Glomerular visceral epithelial cell (primary cell): ENCODE measurements around the gene DLG2.
A peak's percentile ranks its signal among the peaks of the same experiment; 100 is the strongest.

Source experiments
- DNase-seq: peaks from one replicate; pipeline ENCODE4 v3.0.0-alpha.2; 2016; ENCODE audit errors: extremely low spot score

Gene DLG2

DNA sequence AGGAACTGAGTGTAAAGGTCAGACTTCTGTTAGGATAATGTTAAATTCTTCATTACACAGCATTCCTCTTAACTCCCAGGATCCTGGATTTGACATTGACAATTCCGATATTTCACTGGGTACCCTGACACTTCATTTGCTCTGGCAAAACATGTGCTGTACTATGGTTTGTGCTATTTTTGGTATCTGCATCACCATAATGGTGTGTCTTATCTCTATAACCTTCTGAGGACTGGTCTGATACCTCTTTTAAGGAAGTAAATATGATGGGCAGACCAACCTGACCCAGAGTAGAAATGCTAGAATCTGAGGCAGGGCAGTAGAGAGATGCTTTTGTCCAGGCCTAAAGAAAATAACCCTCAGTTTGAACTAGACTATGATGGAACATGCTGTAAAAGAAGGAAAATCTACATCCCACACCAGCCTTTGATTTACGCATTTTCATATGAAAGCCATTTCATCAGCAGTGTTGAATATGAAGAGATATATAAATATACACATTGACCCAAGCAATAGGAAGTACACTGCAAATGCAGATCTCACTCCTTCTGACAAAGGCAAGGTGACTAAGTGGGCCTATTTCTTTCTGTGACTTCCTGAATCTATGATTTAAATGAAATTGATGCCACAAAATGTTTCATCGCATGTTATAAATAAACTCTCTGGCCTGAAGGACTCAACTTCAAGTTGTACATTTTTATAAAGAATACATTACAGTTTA lies 966.7 kb downstream of the DLG2 start:
- DNase-seq = no peak

DNA sequence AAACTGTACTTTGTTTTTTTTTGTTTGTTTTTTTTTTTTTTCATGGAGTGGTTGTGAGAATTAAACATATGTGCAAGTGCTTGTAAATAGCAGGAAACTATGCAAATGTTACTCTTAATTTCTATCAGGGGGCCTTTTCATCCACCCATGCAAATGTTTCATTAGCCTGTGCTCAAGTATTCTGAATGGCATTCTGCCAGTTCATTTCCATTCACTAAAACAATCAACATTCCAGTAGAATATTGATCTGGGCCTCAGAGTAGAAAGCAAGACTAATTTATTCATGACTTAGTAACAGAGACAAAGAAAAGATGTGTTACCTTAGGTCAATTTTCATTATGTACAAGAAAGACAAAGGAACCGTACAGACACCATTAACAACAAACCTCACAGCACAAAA lies 971.4 kb downstream of the DLG2 start:
- no peak for DNase-seq

DNA sequence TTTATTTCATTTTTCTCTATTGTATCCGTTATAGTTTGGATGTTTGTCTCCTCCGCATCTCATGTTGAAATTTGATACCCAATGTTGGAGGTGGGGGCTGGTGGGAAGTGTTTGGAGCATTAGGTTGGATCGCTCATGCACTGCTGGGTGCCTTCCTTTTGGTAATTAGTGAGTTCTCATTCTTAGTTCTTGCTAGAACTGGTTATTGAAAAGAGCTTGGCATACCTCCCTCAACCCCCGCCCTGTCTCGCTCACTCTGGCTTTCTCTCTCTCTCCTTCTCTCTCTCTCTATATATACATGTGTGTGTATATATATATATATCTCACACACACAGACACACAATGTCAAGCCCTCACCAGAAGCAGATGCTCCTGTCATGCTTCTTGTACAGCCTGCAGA lies 978.7 kb downstream of the DLG2 start:
- DNase-seq = no peak

GRCh38 chr11:84645988-84646694 lies 981.0 kb downstream of the DLG2 start:
- no peak for DNase-seq

DNA sequence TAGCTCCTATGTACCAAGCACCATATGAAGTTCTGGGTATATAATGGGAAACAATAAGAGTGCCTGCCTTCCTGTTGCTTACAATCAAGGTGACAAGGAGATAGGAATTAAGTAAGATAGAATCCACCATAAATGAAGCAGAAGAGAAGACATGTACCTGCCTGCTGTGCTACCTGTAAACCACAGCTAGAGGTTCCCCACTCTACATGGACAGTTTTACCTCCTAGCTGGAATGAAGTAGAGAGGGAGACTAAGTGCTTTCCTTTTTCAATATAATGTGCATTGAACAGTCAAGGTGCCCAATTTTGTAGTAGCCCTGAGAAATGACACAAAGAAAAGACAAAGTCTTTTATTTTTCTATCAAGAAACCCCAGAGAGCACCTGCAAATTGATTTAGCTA lies 984.6 kb downstream of the DLG2 start:
- DNase-seq = no peak

GRCh38 chr11:84634309-84634708 lies 992.8 kb downstream of the DLG2 start:
- no peak for DNase-seq

DNA sequence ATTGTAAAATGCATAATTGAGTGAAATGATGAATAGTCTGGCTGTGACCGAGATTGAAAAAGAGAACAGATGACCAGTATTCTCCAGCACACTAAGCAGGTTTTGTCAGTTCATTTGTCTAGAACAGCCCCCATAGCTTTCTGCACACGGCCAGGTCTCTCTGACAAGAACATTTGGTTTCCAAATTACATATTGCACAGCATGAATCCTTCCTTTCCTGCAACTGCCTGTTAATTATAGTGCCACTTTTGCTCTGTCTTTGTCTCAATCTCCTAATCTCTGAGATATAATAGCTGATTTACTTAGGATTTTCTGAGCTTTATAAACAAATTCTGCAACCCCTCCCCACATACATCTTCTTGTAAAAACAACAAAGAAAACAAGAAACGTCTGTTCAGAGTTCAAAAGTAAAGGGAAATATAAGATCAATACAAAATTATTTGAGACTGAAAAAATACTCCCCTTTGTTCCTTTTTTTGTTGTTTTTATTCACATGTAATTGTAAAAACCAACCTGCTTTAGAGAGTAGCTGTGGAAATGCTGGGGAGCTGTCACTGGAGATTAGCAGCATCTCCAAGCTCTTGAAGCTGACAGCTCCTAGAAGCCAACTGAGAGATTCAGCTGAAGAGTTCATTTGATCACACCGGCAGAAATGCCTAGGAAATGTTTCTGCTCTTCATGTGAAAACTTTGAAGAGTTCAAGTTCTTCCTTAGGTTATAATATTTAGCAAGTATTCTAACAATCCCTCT lies 998.1 kb downstream of the DLG2 start:
- no peak for DNase-seq

DNA sequence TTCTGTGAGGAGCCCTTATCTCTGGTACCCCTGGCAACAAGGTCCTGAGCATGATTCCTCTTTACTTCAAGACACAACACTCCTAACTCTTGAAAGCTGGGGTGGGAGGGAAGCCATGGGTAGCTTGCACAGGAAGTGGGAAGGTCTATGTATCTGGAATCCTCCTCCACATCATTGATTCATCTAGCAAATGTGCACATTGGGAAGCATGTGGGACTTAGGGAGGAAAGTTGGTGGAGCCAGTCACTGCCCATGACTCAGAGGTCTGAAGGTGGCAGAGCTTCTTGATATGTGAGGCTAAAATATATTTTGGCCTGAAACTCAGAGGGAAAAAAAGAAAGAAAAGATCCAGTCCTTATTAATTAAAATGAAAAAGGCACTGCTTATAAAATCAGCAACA lies 1000.9 kb downstream of the DLG2 start:
- no peak for DNase-seq

DNA sequence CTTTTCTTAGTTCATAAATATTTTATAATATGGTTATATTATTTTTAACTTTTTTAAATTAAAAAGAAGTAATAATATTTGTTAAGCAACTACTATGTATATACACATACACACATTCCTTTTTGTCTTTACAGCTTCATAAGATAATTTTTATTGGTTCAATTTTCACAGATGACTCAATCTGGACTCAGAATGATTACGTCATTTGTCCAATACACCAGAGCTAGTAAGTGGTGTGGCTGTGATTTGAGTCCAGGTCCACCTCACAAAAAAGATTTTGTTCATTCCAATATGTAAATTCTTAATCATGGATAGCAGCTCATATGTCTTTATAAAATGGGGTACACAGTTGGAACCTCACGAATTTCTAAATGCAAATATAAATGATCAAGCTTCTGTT lies 1014.5 kb downstream of the DLG2 start:
- DNase-seq = no peak

DNA sequence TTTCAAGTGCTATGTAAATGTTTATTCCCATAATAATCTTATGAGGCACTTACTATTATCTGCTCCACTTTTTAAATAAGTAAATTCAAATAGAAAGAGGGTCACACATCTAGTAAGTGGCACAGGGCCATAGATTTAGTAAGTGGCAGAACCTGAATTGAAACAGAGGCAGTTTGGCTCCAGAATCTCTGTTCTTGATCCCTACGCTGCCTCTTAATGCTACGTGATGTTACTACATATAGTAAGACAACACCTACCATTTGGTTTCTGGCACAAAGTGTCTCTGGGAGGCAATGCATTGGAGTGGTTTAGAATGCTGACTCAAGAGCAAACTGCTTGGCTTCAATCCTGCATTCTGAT lies 1018.3 kb downstream of the DLG2 start:
- no peak for DNase-seq

DNA sequence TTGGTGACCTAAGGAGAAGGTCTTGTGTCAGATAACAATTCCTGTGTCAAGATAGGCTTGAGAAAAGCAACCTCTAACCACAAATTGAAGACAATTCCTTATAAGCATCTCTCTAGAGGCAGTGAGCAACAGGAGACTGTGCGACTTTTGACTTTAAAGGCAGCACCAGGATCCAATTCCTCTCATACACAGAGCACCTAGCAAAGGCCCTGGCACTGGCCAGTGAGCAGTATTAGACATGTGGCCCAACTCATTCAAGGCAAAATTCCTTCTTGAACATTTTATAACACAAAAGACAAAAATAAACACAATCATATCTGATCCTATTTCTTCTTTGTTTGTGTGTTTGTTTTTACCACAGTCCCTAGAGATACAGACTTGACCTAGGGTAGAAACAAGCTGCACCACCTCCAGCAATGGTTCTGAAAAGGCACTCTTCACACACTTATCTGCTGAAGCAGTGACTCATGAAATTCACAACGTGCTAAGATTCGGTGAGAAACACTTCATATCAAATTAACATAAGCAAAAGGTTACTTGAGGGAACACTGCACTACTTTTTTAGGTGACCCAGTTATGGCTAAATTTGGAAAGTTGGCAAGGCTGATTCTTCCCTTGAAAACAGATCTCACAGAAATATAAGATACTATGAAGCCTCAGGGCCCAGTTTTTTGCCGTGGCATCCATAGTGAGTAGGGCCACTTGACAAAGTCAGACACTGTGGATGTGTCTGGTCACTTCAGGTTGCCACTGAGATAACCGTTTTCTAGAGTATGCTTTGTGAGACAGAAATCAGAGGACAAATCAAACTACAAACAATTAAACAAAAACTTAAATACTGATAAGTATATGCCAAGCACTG lies 1018.9 kb downstream of the DLG2 start:
- DNase-seq = no peak

GRCh38 chr11:84594602-84595001 lies 1032.5 kb downstream of the DLG2 start:
- DNase-seq = no peak

GRCh38 chr11:84590106-84590505 lies 1037.0 kb downstream of the DLG2 start:
- no peak for DNase-seq

GRCh38 chr11:84588131-84588829 lies 1038.9 kb downstream of the DLG2 start:
- DNase-seq = no peak

- no peak for DNase-seq
Observed at GRCh38 chr11:84583106-84583505, 1044.0 kb downstream of the DLG2 start.

DNA sequence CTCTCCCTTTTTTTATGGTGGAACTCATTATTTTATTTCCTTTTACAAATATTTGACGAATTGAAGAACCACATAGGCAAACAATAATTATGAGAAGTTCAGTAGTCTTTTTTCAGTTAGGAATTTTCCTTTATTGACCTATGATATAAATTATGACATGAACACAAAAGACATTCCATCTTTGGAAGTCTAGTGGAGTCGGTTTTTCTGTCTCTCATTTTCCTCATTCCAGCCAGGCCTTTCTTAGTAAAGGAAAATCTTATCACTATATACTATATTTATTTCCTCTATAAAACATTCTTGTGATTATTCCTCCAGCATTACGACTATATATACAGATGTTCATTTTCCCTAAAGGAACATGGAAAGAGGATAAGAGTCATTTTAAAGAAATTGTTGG lies 1046.1 kb downstream of the DLG2 start:
- no peak for DNase-seq

DNA sequence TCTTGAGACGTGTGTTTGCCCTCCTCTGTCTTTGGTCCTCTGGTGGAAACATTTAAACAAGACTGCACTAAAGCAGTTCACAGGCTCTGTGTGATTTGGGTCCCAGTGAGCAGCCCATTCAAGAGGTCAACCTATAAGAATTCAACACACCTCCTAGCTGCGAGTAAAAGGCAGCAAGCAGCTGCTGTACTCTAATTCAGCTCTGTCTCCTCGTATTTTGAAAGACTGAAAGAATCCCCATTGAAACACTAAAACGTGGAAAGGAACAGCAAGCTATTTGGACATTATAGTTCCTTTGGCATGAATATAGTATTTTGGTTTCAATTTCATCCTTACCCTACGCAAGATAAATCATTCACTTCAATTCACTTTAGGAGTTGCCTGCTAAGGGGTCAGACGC lies 1046.7 kb downstream of the DLG2 start:
- DNase-seq = no peak

DNA sequence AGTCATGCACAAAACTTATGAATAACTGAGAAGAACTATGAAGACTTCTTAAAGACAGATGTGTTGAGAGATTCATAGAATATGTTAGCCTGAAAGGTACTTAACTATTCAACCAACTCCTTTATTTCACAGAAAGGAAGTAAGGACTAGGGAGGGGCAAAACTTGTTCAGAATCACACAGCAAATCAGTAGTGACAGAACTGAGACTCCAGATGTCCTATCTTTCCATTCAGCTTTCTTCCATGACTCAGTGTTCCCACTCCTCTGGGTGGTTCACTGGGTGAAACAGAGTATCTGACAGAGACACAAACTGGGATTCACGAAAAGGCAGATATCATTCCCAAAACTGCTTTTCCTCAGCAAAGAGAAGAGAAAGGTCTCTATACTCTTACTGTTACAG lies 1053.3 kb downstream of the DLG2 start:
- no peak for DNase-seq

DNA sequence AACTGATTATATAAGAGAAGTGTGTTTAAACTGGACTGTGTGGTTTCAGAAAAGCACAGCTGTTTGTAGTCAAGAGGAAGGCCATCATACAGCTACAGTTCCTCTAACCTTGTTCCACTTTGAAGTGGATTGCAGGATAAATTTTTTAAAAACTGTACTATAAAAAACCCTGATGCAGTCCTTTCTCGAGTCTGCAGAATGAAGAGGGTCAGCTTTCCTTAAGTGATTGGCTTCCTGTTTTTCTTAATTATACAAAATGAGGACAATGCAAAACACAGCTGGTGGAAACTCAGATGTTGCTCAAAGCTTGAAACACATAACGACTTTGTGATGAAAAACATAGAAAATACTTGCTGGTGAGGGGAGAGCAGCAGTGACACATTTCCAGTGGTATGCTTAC lies 1060.5 kb downstream of the DLG2 start:
- no peak for DNase-seq

GRCh38 chr11:84564867-84565184 lies 1062.3 kb downstream of the DLG2 start:
- DNase-seq = no peak

DNA sequence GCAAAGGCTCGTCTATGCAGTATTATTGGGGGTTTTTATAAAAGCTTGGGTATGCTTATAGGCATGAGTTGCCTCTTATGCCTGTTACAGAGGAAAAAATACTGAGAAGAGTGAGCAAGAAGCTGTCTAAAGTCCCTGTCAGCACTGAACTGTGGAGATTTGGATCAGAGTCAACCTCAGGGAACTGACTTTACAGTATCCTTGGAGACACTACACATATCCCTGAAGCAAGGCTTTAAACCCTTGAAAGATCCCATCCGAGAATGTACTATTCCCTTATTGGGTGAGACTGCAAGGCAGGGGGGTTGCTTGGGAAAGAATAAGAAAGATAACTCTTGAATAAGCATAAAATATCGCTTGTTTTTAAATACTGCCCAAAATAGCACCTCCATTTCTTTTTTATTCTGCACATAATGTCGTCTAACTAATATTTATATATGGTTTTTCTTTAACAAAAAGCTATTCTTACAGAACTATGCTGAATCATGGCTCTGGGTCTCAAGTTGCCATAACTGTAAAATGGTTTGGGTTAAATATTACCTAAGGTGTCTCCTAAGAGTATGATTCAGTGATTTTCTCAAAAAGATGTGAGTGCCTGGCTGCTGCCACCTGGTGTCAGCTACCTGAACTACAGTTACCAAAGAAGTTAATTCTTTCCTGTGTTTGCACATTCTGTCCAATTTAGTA lies 1062.8 kb downstream of the DLG2 start:
- peak; percentile 79 for DNase-seq
